Vagina (tissue), 2 donors: Measurements from ENCODE around the gene PRDM16.

Experiments
- POLR2A ChIP-seq, 2 donors: fragments of 450-650 bp; IDR thresholded peaks; one replicate each; pipeline ENCODE4 v1.6.1; 2017; ENCODE audit warnings: antibody characterized with exemption in 2 of 2, mild to moderate bottlenecking in 2 of 2, moderate library complexity in 2 of 2
- POLR2AphosphoS5 ChIP-seq, 2 donors: sonication (generic); formaldehyde crosslinking; IDR thresholded peaks; one replicate each; pipeline ENCODE4 v1.9.0; 2017; ENCODE audit warnings: antibody characterized with exemption in 2 of 2, mild to moderate bottlenecking in 2 of 2, low read depth in 1 of 2; ENCODE audit not compliant: insufficient read depth in 1 of 2
- TF ChIP-seq, protein P1 (sequence below), 3 experiments: fragments of 450-650 bp in 2 of 3; fragments of 200-600 bp in 1 of 3; sonication (generic) in 1 of 3; IDR thresholded peaks; one replicate each; pipeline ENCODE4 v1.5.1; 2017 to 2019; ENCODE audit warnings: antibody characterized with exemption in 3 of 3, mild to moderate bottlenecking in 2 of 3, moderate library complexity in 2 of 3

DNA sequence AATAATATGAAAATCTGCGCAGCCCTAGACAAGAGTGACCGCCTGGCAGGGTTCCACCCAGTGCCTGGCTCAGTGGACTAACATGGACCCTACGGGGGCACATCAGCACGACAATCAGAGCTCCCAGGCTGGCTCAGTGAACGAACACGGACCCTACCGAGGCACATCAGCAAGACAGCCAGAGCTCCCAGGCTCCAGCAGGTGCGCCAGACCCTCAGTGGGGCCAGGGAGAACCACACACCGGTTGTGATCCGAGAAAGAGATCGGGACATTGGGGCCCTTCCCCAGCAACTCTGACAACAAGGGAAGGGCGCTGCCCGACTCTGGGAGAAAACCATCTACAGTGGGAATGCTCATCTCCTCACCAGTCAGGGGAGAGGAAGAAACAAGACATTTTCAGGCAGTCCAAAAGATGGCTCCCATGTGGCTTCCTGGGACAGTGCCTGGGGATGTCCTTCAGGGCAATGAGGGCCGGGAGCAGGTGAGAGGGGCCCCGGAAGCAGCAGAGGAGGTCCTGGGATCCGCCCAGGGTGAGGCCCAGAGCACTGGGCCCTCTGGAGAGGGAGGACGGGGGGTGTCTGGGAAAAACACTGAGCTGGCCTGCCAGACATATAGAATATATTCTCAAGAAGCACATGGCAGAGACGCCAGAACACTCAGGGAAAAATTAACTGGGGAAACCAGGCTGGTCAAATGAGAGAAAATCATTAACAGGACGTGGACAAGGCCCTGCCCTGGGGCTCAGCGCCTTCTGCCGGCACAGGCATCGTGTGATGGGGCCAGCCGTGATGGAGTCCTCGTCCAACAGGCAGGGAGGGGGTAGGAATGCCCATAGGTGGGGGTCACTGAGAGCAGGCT, 390.3 kb downstream of the PRDM16 start:
- TF ChIP-seq, protein P1, sequence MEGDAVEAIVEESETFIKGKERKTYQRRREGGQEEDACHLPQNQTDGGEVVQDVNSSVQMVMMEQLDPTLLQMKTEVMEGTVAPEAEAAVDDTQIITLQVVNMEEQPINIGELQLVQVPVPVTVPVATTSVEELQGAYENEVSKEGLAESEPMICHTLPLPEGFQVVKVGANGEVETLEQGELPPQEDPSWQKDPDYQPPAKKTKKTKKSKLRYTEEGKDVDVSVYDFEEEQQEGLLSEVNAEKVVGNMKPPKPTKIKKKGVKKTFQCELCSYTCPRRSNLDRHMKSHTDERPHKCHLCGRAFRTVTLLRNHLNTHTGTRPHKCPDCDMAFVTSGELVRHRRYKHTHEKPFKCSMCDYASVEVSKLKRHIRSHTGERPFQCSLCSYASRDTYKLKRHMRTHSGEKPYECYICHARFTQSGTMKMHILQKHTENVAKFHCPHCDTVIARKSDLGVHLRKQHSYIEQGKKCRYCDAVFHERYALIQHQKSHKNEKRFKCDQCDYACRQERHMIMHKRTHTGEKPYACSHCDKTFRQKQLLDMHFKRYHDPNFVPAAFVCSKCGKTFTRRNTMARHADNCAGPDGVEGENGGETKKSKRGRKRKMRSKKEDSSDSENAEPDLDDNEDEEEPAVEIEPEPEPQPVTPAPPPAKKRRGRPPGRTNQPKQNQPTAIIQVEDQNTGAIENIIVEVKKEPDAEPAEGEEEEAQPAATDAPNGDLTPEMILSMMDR (IDR thresholded peaks at IDR 0.05) = no peak
- TF ChIP-seq POLR2A (IDR thresholded peaks at IDR 0.05) (no peak), POLR2AphosphoS5 (IDR thresholded peaks at IDR 0.05; ENCODE audit: insufficient read depth in 1 of 2, low read depth in 1 of 2) (no peak)
